ENCODE measurements around the gene SPEM1.
A peak's percentile ranks its signal among the peaks of the same experiment; 100 is the strongest.

SPEM1 gene

GRCh38 chr17:7418472-7419152 lies 1.5 kb upstream of the SPEM1 start:
- in situ Hi-C loops (cut with MboI; ENCODE audit: low sequenced_read_pairs), result no loop called here
- Histone ChIP-seq H3K36me3 (replicated peaks) (peaks cover 5% of the 10 kb centered on the region; the same call in 1 of the 2 replicates), H3K4me1 (no peaks in the 10 kb centered on the region), H3K4me3 (no peak overlapping the region), H3K9me3 (no peaks in the 10 kb centered on the region), H3K27me3 (ENCODE audit: low read depth) (no peaks in the 10 kb centered on the region)
- no peak for DNase-seq (ENCODE audit: low spot score in 2 of 2)

- Histone ChIP-seq H3K4me1 (no peaks in the 10 kb centered on the region), H3K36me3 (replicated peaks) (no peaks in the 10 kb centered on the region), H3K27me3 (ENCODE audit: low read depth) (no peaks in the 10 kb centered on the region), H3K9me3 (no peaks in the 10 kb centered on the region), H3K4me3 (no peak overlapping the region)
- no peak for DNase-seq (ENCODE audit: low spot score in 2 of 2)
- in situ Hi-C loops (cut with MboI; ENCODE audit: low sequenced_read_pairs), result no loop called here
These were observed 1.1 kb downstream of the SPEM1 start for GRCh38 chr17:7421186-7421585.

GRCh38 chr17:7423679-7424078 lies 3.6 kb downstream of the SPEM1 start:
- Histone ChIP-seq H3K4me1 (no peaks in the 10 kb centered on the region), H3K36me3 (replicated peaks) (no peaks in the 10 kb centered on the region), H3K9me3 (no peaks in the 10 kb centered on the region), H3K4me3 (no peak overlapping the region), H3K27me3 (ENCODE audit: low read depth) (no peaks in the 10 kb centered on the region)
- no peak for DNase-seq (ENCODE audit: low spot score in 2 of 2)
- in situ Hi-C loops (cut with MboI; ENCODE audit: low sequenced_read_pairs), result no loop called here

GRCh38 chr17:7425316-7425715 lies 5.2 kb downstream of the SPEM1 start, which contains the start of gene SPEM2:
SPEM2 (plus strand) TSS chr17:7425616; CDS start chr17:7425689, 73 bp downstream.
- Histone ChIP-seq H3K27me3 (ENCODE audit: low read depth) (no peaks in the 10 kb centered on the region), H3K4me3 (no peak within 1 kb of the TSS), H3K9me3 (no peaks in the 10 kb centered on the region; the same call in 1 of the 2 replicates), H3K4me1 (no peaks in the 10 kb centered on the region), H3K36me3 (replicated peaks) (no peaks in the 10 kb centered on the region)
- DNase-seq (ENCODE audit: low spot score in 2 of 2), result no peak
- in situ Hi-C loops (cut with MboI; ENCODE audit: low sequenced_read_pairs), result no loop called here

- H3K36me3 ChIP-seq (replicated peaks), result no peaks in the 10 kb centered on the region
- no peaks in the 10 kb centered on the region; the same call in 1 of the 2 replicates for H3K9me3 ChIP-seq
- no peak overlapping the region for H3K4me3 ChIP-seq
- in situ Hi-C loops (cut with MboI; ENCODE audit: low sequenced_read_pairs), result no loop called here
- no peak for DNase-seq (ENCODE audit: low spot score in 2 of 2)
- H3K27me3 ChIP-seq (ENCODE audit: low read depth), result no peaks in the 10 kb centered on the region
- no peaks in the 10 kb centered on the region for H3K4me1 ChIP-seq
These were observed 5.6 kb downstream of the SPEM1 start for GRCh38 chr17:7425756-7426155.

GRCh38 chr17:7426203-7426863 lies 6.2 kb downstream of the SPEM1 start:
- H3K27me3 ChIP-seq (ENCODE audit: low read depth), result no peaks in the 10 kb centered on the region
- in situ Hi-C loops (cut with MboI; ENCODE audit: low sequenced_read_pairs), result no loop called here
- H3K36me3 ChIP-seq (replicated peaks), result no peaks in the 10 kb centered on the region
- no peak overlapping the region for H3K4me3 ChIP-seq
- H3K4me1 ChIP-seq, result no peaks in the 10 kb centered on the region
- no peak for DNase-seq (ENCODE audit: low spot score in 2 of 2)
- H3K9me3 ChIP-seq, result no peaks in the 10 kb centered on the region; the same call in 1 of the 2 replicates

GRCh38 chr17:7426896-7427489 lies 6.9 kb downstream of the SPEM1 start:
- Histone ChIP-seq H3K9me3 (no peaks in the 10 kb centered on the region; the same call in 1 of the 2 replicates), H3K36me3 (replicated peaks) (no peaks in the 10 kb centered on the region), H3K27me3 (ENCODE audit: low read depth) (no peaks in the 10 kb centered on the region), H3K4me1 (no peaks in the 10 kb centered on the region), H3K4me3 (no peak overlapping the region)
- in situ Hi-C loops (cut with MboI; ENCODE audit: low sequenced_read_pairs), result no loop called here
- DNase-seq (ENCODE audit: low spot score in 2 of 2), result no peak

- Histone ChIP-seq H3K4me1 (no peaks in the 10 kb centered on the region), H3K36me3 (replicated peaks) (no peaks in the 10 kb centered on the region), H3K4me3 (no peak overlapping the region), H3K27me3 (ENCODE audit: low read depth) (no peaks in the 10 kb centered on the region), H3K9me3 (no peaks in the 10 kb centered on the region; the same call in 1 of the 2 replicates)
- in situ Hi-C loops (cut with MboI; ENCODE audit: low sequenced_read_pairs), result no loop called here
- DNase-seq (ENCODE audit: low spot score in 2 of 2), result no peak
These were observed 7.4 kb downstream of the SPEM1 start for GRCh38 chr17:7427549-7427948.

GRCh38 chr17:7428557-7428956 lies 8.4 kb downstream of the SPEM1 start, which contains the start of gene SPEM3:
SPEM3 (plus strand) TSS chr17:7428857; CDS start chr17:7428903, 46 bp downstream.
- H3K9me3 ChIP-seq, result no peaks in the 10 kb centered on the region; the same call in 1 of the 2 replicates
- H3K4me3 ChIP-seq, result no peak within 1 kb of the TSS
- no peak for DNase-seq (ENCODE audit: low spot score in 2 of 2)
- no peaks in the 10 kb centered on the region for H3K36me3 ChIP-seq (replicated peaks)
- H3K4me1 ChIP-seq, result no peaks in the 10 kb centered on the region
- H3K27me3 ChIP-seq (ENCODE audit: low read depth), result no peaks in the 10 kb centered on the region
- in situ Hi-C loops (cut with MboI; ENCODE audit: low sequenced_read_pairs), result no loop called here

- in situ Hi-C loops (cut with MboI; ENCODE audit: low sequenced_read_pairs), result no loop called here
- H3K9me3 ChIP-seq, result no peaks in the 10 kb centered on the region; the same call in 1 of the 2 replicates
- no peaks in the 10 kb centered on the region for H3K4me1 ChIP-seq
These were observed 9.6 kb downstream of the SPEM1 start for GRCh38 chr17:7429722-7430121.

GRCh38 chr17:7431231-7431630 lies 11.1 kb downstream of the SPEM1 start:
- in situ Hi-C loops (cut with MboI; ENCODE audit: low sequenced_read_pairs), result no loop called here
- no peaks in the 10 kb centered on the region for H3K27me3 ChIP-seq (ENCODE audit: low read depth)
- H3K9me3 ChIP-seq, result no peaks in the 10 kb centered on the region; the same call in 1 of the 2 replicates
- H3K4me1 ChIP-seq, result no peaks in the 10 kb centered on the region; the same call in 1 of the 2 replicates
- H3K36me3 ChIP-seq (replicated peaks), result no peaks in the 10 kb centered on the region
- DNase-seq (ENCODE audit: low spot score in 2 of 2), result no peak
- H3K4me3 ChIP-seq, result no peak overlapping the region

More at GRCh38 chr17:7429722-7430121, 9.6 kb downstream of the SPEM1 start:
- no peaks in the 10 kb centered on the region for H3K36me3 ChIP-seq (replicated peaks)
- no peak overlapping the region for H3K4me3 ChIP-seq
- no peaks in the 10 kb centered on the region for H3K27me3 ChIP-seq (ENCODE audit: low read depth)
- DNase-seq (ENCODE audit: low spot score in 2 of 2), result no peak

- Histone ChIP-seq H3K27me3 (ENCODE audit: low read depth) (no peaks in the 10 kb centered on the region), H3K36me3 (replicated peaks) (no peaks in the 10 kb centered on the region), H3K9me3 (no peaks in the 10 kb centered on the region; the same call in 1 of the 2 replicates), H3K4me3 (no peak overlapping the region), H3K4me1 (peaks cover 6% of the 10 kb centered on the region)
- in situ Hi-C loops (cut with MboI; ENCODE audit: low sequenced_read_pairs), result no loop called here
- DNase-seq (ENCODE audit: low spot score in 2 of 2), result no peak
These were observed 12.2 kb downstream of the SPEM1 start for GRCh38 chr17:7432296-7432695.

GRCh38 chr17:7435676-7436555 lies 15.8 kb downstream of the SPEM1 start:
- no peaks in the 10 kb centered on the region; the same call in 1 of the 2 replicates for H3K27me3 ChIP-seq (ENCODE audit: low read depth)
- in situ Hi-C loops (cut with MboI; ENCODE audit: low sequenced_read_pairs), result no loop called here
- H3K4me3 ChIP-seq, result peak overlapping the region; percentile 43
- no peaks in the 10 kb centered on the region for H3K36me3 ChIP-seq (replicated peaks)
- no peaks in the 10 kb centered on the region for H3K9me3 ChIP-seq
- H3K4me1 ChIP-seq, result peaks cover 11% of the 10 kb centered on the region
- DNase-seq (ENCODE audit: low spot score in 2 of 2), result peak; percentile 45 to 77

Data from HAP-1 (cell line).